Thoracic aorta (tissue), 2 donors: ENCODE measurements around the gene YPEL4. TPM values are rescaled to one million over a fixed set of nuclear protein-coding genes. Genes with fewer than 3 reads are reported as not detected.
A peak's percentile ranks its signal among the peaks of the same experiment; 100 is the strongest.
"Not testable (repeated sequence)": the region's sequence is repeated elsewhere in the genome, so short reads cannot be mapped to it uniquely, and the experiment has no call there.

ENCODE experiments used
- ATAC-seq: fragments of 150-250 bp; one replicate; pipeline ENCODE4 v1.8.0; 2017; ENCODE audit warnings: low read depth; ENCODE audit not compliant: insufficient number of reproducible peaks, low FRiP score
- DNase-seq: peaks from one replicate; pipeline ENCODE4 v3.0.0-alpha.2; 2020; ENCODE audit warnings: low spot score
- H3K27ac ChIP-seq, 2 donors: fragments of 200-600 bp; sonication (generic); 1 replicate in 1 of 2; 2 replicates in 1 of 2; pipeline ENCODE4 v1.5.1; 2016; ENCODE audit warnings: mild to moderate bottlenecking in 2 of 2, moderate library complexity in 2 of 2
- H3K27me3 ChIP-seq: fragments of 200-600 bp; sonication (generic); replicated peaks from 2 replicates; pipeline ENCODE4 v1.6.0; 2016; ENCODE audit warnings: mild to moderate bottlenecking; ENCODE audit not compliant: insufficient read depth
- H3K36me3 ChIP-seq: fragments of 200-600 bp; sonication (generic); one replicate; pipeline ENCODE4 v1.5.1; 2016
- H3K4me1 ChIP-seq, 2 donors: fragments of 200-600 bp; sonication (generic); 1 replicate in 1 of 2; 2 replicates in 1 of 2; pipeline versions ENCODE4 v1.5.1 to v1.6.0; 2016; ENCODE audit warnings: low read depth in 2 of 2, mild to moderate bottlenecking in 1 of 2; ENCODE audit not compliant: control insufficient read depth in 1 of 2
- H3K4me3 ChIP-seq: fragments of 200-600 bp; sonication (generic); 2 replicates; pipeline ENCODE4 v1.5.1; 2016; ENCODE audit warnings: mild to moderate bottlenecking
- H3K9me3 ChIP-seq: fragments of 200-600 bp; sonication (generic); 2 replicates; pipeline ENCODE4 v1.5.1; 2016
- CTCF ChIP-seq: fragments of 200-600 bp; sonication (generic); IDR thresholded peaks from one replicate; pipeline ENCODE4 v1.5.1; 2019; ENCODE audit warnings: antibody characterized with exemption
- total RNA-seq, 2 donors: library from RNA; depleted of rRNA; stranded (reverse); fragments of >200 nt; gene quantifications; one replicate each; pipeline versions ENCODE4 v1.1.0 to v1.2.3, GENCODE V29; 2016

YPEL4 gene
- total RNA-seq, 2 donors from 2014 or later: 1.1 to 1.2 TPM

- DNase-seq (peak; percentile 99), ATAC-seq (peak; percentile 95)
- peak; percentile 8 for TF ChIP-seq CTCF
- Histone ChIP-seq H3K27ac (peak within 1 kb of the TSS; percentile 86 to 89), H3K9me3 (no peaks in the 10 kb centered on the region), H3K4me3 (peak within 1 kb of the TSS; percentile 77), H3K27me3 (no peaks in the 10 kb centered on the region), H3K36me3 (peaks cover 20% of the 10 kb centered on the region), H3K4me1 (peaks cover 4 to 27% of the 10 kb centered on the region in 2 donors)
Measured at GRCh38 chr11:57657194-57658022, 7.7 kb upstream of the YPEL4 start, which contains the start of gene CLP1. Gene CLP1 (plus strand): TSS chr11:57657762. CDS start chr11:57659477, 1,715 bp downstream.

GRCh38 chr11:57656885-57657193 is 7.1 kb upstream of the YPEL4 start:
- Histone ChIP-seq H3K9me3 (no peaks in the 10 kb centered on the region), H3K4me3 (peak overlapping the region; percentile 77), H3K36me3 (peaks cover 20% of the 10 kb centered on the region), H3K27me3 (no peaks in the 10 kb centered on the region), H3K4me1 (peaks cover 4 to 27% of the 10 kb centered on the region in 2 donors), H3K27ac (peak overlapping the region; percentile 86 to 89)
- ATAC-seq: no peak
- no peak for TF ChIP-seq CTCF
- DNase-seq: no peak

- H3K4me3 ChIP-seq: no peak overlapping the region
- no peak for TF ChIP-seq CTCF
- no peaks in the 10 kb centered on the region for H3K9me3 ChIP-seq
- ATAC-seq (no peak), DNase-seq (no peak)
- no peaks in the 10 kb centered on the region for H3K36me3 ChIP-seq
- no peak overlapping the region for H3K27ac ChIP-seq
- peaks cover 13 to 36% of the 10 kb centered on the region in 2 donors for H3K4me1 ChIP-seq
- H3K27me3 ChIP-seq: no peaks in the 10 kb centered on the region
Measured at GRCh38 chr11:57653163-57653562, 3.5 kb upstream of the YPEL4 start.

GRCh38 chr11:57652662-57653061 is 3.0 kb upstream of the YPEL4 start:
- H3K36me3 ChIP-seq: no peaks in the 10 kb centered on the region
- H3K4me1 ChIP-seq: peaks cover 16 to 37% of the 10 kb centered on the region in 2 donors
- H3K4me3 ChIP-seq: peak overlapping the region; percentile 7
- no peak overlapping the region for H3K27ac ChIP-seq
- no peaks in the 10 kb centered on the region for H3K9me3 ChIP-seq
- DNase-seq: no peak
- TF ChIP-seq CTCF: no peak
- ATAC-seq: no peak
- no peaks in the 10 kb centered on the region for H3K27me3 ChIP-seq

- not testable (repeated sequence) for H3K36me3 ChIP-seq, DNase-seq, H3K27ac ChIP-seq, ATAC-seq, H3K27me3 ChIP-seq, H3K9me3 ChIP-seq
- H3K4me3 ChIP-seq: peak overlapping the region; percentile 7
- peaks cover 16 to 39% of the 10 kb centered on the region in 2 donors for H3K4me1 ChIP-seq
Measured at GRCh38 chr11:57652230-57652629, 2.5 kb upstream of the YPEL4 start.
